HG03060 (cell line): ENCODE measurements around the gene PPM1K.

Experiments
- ATAC-seq: cut with Tn5 transposase; IDR thresholded peaks from one replicate; pipeline ENCODE4 v1.9.1; 2021; ENCODE audit warnings: low read depth, moderate number of reproducible peaks; ENCODE audit not compliant: unreplicated experiment

PPM1K gene

GRCh38 chr4:88225232-88226105 lies 58.9 kb downstream of the PPM1K start:
- no peak for ATAC-seq

GRCh38 chr4:88223516-88223915 lies 60.8 kb downstream of the PPM1K start:
- no peak for ATAC-seq

GRCh38 chr4:88219099-88219498 lies 65.3 kb downstream of the PPM1K start:
- no peak for ATAC-seq

- ATAC-seq = no peak
Measured at GRCh38 chr4:88217169-88217568, 67.2 kb downstream of the PPM1K start.

- no peak for ATAC-seq
Measured at GRCh38 chr4:88216395-88216794, 68.0 kb downstream of the PPM1K start.

GRCh38 chr4:88215351-88215750 lies 69.0 kb downstream of the PPM1K start:
- no peak for ATAC-seq

- no peak for ATAC-seq
Measured at GRCh38 chr4:88212253-88212561, 72.2 kb downstream of the PPM1K start.

GRCh38 chr4:88211473-88212252 lies 72.7 kb downstream of the PPM1K start:
- no peak for ATAC-seq

GRCh38 chr4:88208156-88208555 lies 76.2 kb downstream of the PPM1K start:
- ATAC-seq = no peak
